Measurements from ENCODE around the gene C2CD4D.

C2CD4D gene

GRCh38 chr1:151831605-151832004 is 8.0 kb downstream of the C2CD4D start, which contains the start of gene RORC:
Gene RORC (minus strand): TSS chr1:151831802. CDS start chr1:151831764, 38 bp downstream.
- CTCF ChIA-PET = interaction anchor here (1.7 kb wide), 1 partner anchor 304 kb away, joined by 3 read pairs; no protein-coding TSS in a partner anchor

GRCh38 chr1:151831256-151831591 is 8.4 kb downstream of the C2CD4D start:
- CTCF ChIA-PET = interaction anchor here (1.4 kb wide), 1 partner anchor 10 kb away, joined by 4 read pairs; no protein-coding TSS in a partner anchor
- POLR2A ChIA-PET = no interaction called here
- DNase-seq (ENCODE audit: extremely low spot score) = no peak
- no peak for TF ChIP-seq CTCF (IDR thresholded peaks at IDR 0.05; ENCODE audit: control extremely low read depth, extremely low read depth, low read depth, missing control alignments)

More at GRCh38 chr1:151831605-151832004, 8.0 kb downstream of the C2CD4D start, which contains the start of gene RORC:
- POLR2A ChIA-PET = no interaction called here
- DNase-seq (ENCODE audit: extremely low spot score) = no peak
- no peak for TF ChIP-seq CTCF (IDR thresholded peaks at IDR 0.05; ENCODE audit: control extremely low read depth, extremely low read depth, low read depth, missing control alignments)

- no peak for TF ChIP-seq CTCF (IDR thresholded peaks at IDR 0.05; ENCODE audit: control extremely low read depth, extremely low read depth, low read depth, missing control alignments)
- no peak for DNase-seq (ENCODE audit: extremely low spot score)
- POLR2A ChIA-PET = no interaction called here
- CTCF ChIA-PET = interaction anchor here (1.4 kb wide), 1 partner anchor 9 kb away, joined by 4 read pairs; no protein-coding TSS in a partner anchor
Measured at GRCh38 chr1:151830055-151830454, 9.6 kb downstream of the C2CD4D start.

GRCh38 chr1:151829352-151830046 is 10.1 kb downstream of the C2CD4D start:
- TF ChIP-seq CTCF (IDR thresholded peaks at IDR 0.05; ENCODE audit: control extremely low read depth, extremely low read depth, low read depth, missing control alignments) = no peak
- ChIA-PET POLR2A (no interaction called here), CTCF (interaction anchor here (1.1 to 1.4 kb wide), 2 partner anchors 8 to 136 kb away, joined by 3 to 4 read pairs; no protein-coding TSS in a partner anchor)
- no peak for DNase-seq (ENCODE audit: extremely low spot score)

- TF ChIP-seq CTCF (IDR thresholded peaks at IDR 0.05; ENCODE audit: control extremely low read depth, extremely low read depth, low read depth, missing control alignments) = no peak
- ChIA-PET POLR2A (no interaction called here), CTCF (interaction anchor here (1.1 to 1.4 kb wide), 2 partner anchors 7 to 135 kb away, joined by 3 to 6 read pairs; no protein-coding TSS in a partner anchor)
- no peak for DNase-seq (ENCODE audit: extremely low spot score)
Measured at GRCh38 chr1:151828921-151829320, 10.7 kb downstream of the C2CD4D start.

GRCh38 chr1:151827853-151828252 is 11.8 kb downstream of the C2CD4D start:
- CTCF ChIA-PET = interaction anchor here (1.4 to 2.2 kb wide), 2 partner anchors 9 to 10 kb away, joined by 6 to 7 read pairs; no protein-coding TSS in a partner anchor

More at GRCh38 chr1:151827853-151828252, 11.8 kb downstream of the C2CD4D start:
- DNase-seq (ENCODE audit: extremely low spot score) = no peak
- POLR2A ChIA-PET = interaction anchor here (0.6 kb wide), 1 partner anchor 21 kb away, joined by 6 read pairs; no protein-coding TSS in a partner anchor
- TF ChIP-seq CTCF (IDR thresholded peaks at IDR 0.05; ENCODE audit: control extremely low read depth, extremely low read depth, low read depth, missing control alignments) = no peak

Data from GM10248 (cell line).